ENCODE results near the gene ZC3H4. TPM values are rescaled to one million over a fixed set of nuclear protein-coding genes. Genes with fewer than 3 reads are reported as not detected.
A peak's percentile ranks its signal among the peaks of the same experiment; 100 is the strongest.

Gene ZC3H4
- total RNA-seq, 1 experiment from 2014 or later, result 42.7 TPM

DNA sequence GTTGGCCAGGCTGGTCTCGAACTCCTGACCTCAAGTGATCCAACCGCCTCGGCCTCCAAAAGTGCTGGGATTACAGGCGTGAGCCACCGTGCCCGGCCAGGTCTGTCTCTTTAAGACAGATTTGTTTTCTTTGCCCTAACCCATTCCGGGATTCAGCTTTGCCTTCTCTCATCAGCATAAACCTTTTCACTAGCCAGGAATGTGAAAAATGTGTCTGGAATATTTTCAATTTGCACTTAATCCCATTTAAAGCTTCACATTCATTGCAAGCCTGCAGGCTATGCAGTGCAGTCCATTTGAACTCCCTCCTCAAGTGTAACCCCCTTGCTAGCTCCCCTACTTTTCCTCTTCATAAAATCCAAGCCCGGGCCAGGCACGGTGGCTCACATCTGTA lies 64.3 kb downstream of the ZC3H4 start:
- CTCF ChIA-PET, result no interaction called here
- intact Hi-C loops (cut with micrococcal nuclease; ENCODE audit: unreplicated experiment), result loop anchor here (10.0 kb wide), 1 partner anchor 175 kb away; no protein-coding TSS in a partner anchor
- in situ Hi-C loops (cut with HindIII; ENCODE audit: low pct_unique_long_range_greater_than_20kb, low sequenced_read_pairs), result no loop called here

GRCh38 chr19:47047763-47048405 lies 65.7 kb downstream of the ZC3H4 start:
- Histone ChIP-seq H3K27ac (ENCODE audit: low read length) (peak overlapping the region; percentile 72), H3K27me3 (ENCODE audit: control insufficient read depth, insufficient read depth, low read length) (no peaks in the 10 kb centered on the region), H3K4me1 (ENCODE audit: control insufficient read depth, insufficient read depth, low read length) (no peaks in the 10 kb centered on the region), H3K36me3 (ENCODE audit: control insufficient read depth, insufficient read depth, low read length) (no peaks in the 10 kb centered on the region; the same call in 1 of the 2 replicates), H3K4me3 (ENCODE audit: low read depth in 2 of 2, low read length in 2 of 2) (peak overlapping the region; percentile 68 to 74), H3K9me3 (ENCODE audit: control insufficient read depth, insufficient read depth, low read depth, low read length) (no peaks in the 10 kb centered on the region)
- intact Hi-C loops (cut with micrococcal nuclease; ENCODE audit: unreplicated experiment), result loop anchor here (10.0 kb wide), 1 partner anchor 177 kb away; no protein-coding TSS in a partner anchor
- peak; percentile 87 for ATAC-seq
- TF ChIP-seq SIN3A (IDR thresholded peaks at IDR 0.05; ENCODE audit: borderline replicate concordance, insufficient read depth, low read depth, low read length) (no peak), REST (IDR thresholded peaks at IDR 0.05; ENCODE audit: insufficient read depth in 1 of 2, low read depth in 2 of 2, low read length in 1 of 2) (no peak), POLR2AphosphoS5 (IDR thresholded peaks at IDR 0.05; ENCODE audit: low read depth, low read length) (no peak)
- TF ChIP-seq, protein P1, sequence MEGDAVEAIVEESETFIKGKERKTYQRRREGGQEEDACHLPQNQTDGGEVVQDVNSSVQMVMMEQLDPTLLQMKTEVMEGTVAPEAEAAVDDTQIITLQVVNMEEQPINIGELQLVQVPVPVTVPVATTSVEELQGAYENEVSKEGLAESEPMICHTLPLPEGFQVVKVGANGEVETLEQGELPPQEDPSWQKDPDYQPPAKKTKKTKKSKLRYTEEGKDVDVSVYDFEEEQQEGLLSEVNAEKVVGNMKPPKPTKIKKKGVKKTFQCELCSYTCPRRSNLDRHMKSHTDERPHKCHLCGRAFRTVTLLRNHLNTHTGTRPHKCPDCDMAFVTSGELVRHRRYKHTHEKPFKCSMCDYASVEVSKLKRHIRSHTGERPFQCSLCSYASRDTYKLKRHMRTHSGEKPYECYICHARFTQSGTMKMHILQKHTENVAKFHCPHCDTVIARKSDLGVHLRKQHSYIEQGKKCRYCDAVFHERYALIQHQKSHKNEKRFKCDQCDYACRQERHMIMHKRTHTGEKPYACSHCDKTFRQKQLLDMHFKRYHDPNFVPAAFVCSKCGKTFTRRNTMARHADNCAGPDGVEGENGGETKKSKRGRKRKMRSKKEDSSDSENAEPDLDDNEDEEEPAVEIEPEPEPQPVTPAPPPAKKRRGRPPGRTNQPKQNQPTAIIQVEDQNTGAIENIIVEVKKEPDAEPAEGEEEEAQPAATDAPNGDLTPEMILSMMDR (IDR thresholded peaks at IDR 0.05), result no peak
- CTCF ChIA-PET, result interaction anchor here (0.7 kb wide), 1 partner anchor 879 kb away, joined by 3 read pairs; no protein-coding TSS in a partner anchor
- BruUV-seq (replicated peaks), result no TSS peak
- no peak for DNase-seq (ENCODE audit: low read depth, low spot score)
- POLR2A ChIA-PET, result interaction anchor here (0.5 to 0.7 kb wide), 2 partner anchors 106 to 304 kb away, joined by 3 to 4 read pairs; no protein-coding TSS in a partner anchor
- in situ Hi-C loops (cut with HindIII; ENCODE audit: low pct_unique_long_range_greater_than_20kb, low sequenced_read_pairs), result no loop called here

More for the DNA sequence above, 64.3 kb downstream of the ZC3H4 start:
- Histone ChIP-seq H3K36me3 (ENCODE audit: control insufficient read depth, insufficient read depth, low read length) (no peaks in the 10 kb centered on the region; the same call in 1 of the 2 replicates), H3K4me1 (ENCODE audit: control insufficient read depth, insufficient read depth, low read length) (no peaks in the 10 kb centered on the region), H3K4me3 (ENCODE audit: low read depth in 2 of 2, low read length in 2 of 2) (peak overlapping the region; percentile 39 to 74), H3K27me3 (ENCODE audit: control insufficient read depth, insufficient read depth, low read length) (no peaks in the 10 kb centered on the region), H3K27ac (ENCODE audit: low read length) (peak overlapping the region; percentile 44), H3K9me3 (ENCODE audit: control insufficient read depth, insufficient read depth, low read depth, low read length) (no peaks in the 10 kb centered on the region)
- no TSS peak for BruUV-seq (replicated peaks)
- DNase-seq (ENCODE audit: low read depth, low spot score) (no peak), ATAC-seq (no peak)
- POLR2A ChIA-PET, result no interaction called here
- TF ChIP-seq POLR2AphosphoS5 (IDR thresholded peaks at IDR 0.05; ENCODE audit: low read depth, low read length) (no peak), SIN3A (IDR thresholded peaks at IDR 0.05; ENCODE audit: borderline replicate concordance, insufficient read depth, low read depth, low read length) (no peak), TCF7L2 (IDR thresholded peaks at IDR 0.05; ENCODE audit: low read depth, low read length) (no peak), REST (IDR thresholded peaks at IDR 0.05; ENCODE audit: insufficient read depth in 1 of 2, low read depth in 2 of 2, low read length in 1 of 2) (no peak)
- TF ChIP-seq, protein P1 (IDR thresholded peaks at IDR 0.05), result no peak
